ENCODE results near the gene GNB5.

GNB5 gene

DNA sequence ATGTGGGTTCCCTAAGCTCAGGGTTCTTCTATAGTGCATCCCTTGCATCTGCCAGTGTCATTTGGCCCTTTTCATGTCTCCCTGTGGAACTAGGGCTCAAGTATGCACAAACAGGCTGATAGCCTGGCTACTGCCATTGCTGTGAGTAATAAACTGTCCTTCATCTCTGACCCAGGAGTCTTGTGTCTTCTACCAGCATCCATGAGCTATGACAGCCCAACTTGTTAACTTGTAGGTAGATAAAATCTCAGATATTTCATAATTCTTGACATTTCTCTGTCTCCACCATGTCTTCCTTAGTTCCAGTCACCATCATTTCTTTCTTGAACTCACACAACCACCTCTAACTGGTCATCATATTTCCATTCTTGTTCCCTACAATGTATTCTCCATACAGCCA is 59.1 kb downstream of the GNB5 start:
- TF ChIP-seq, protein P1, sequence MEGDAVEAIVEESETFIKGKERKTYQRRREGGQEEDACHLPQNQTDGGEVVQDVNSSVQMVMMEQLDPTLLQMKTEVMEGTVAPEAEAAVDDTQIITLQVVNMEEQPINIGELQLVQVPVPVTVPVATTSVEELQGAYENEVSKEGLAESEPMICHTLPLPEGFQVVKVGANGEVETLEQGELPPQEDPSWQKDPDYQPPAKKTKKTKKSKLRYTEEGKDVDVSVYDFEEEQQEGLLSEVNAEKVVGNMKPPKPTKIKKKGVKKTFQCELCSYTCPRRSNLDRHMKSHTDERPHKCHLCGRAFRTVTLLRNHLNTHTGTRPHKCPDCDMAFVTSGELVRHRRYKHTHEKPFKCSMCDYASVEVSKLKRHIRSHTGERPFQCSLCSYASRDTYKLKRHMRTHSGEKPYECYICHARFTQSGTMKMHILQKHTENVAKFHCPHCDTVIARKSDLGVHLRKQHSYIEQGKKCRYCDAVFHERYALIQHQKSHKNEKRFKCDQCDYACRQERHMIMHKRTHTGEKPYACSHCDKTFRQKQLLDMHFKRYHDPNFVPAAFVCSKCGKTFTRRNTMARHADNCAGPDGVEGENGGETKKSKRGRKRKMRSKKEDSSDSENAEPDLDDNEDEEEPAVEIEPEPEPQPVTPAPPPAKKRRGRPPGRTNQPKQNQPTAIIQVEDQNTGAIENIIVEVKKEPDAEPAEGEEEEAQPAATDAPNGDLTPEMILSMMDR (conservative IDR thresholded peaks at IDR 0.05), result no peak
- no peak for TF ChIP-seq ZFX (IDR thresholded peaks at IDR 0.05)

GRCh38 chr15:52128568-52128967 is 62.6 kb downstream of the GNB5 start:
- TF ChIP-seq, protein P1 (conservative IDR thresholded peaks at IDR 0.05), result no peak
- no peak for TF ChIP-seq ZFX (IDR thresholded peaks at IDR 0.05)
- no peak overlapping the region for H3K27ac ChIP-seq

More for the DNA sequence above, 59.1 kb downstream of the GNB5 start:
- H3K27ac ChIP-seq, result no peak overlapping the region

GRCh38 chr15:52124270-52124880 is 66.8 kb downstream of the GNB5 start:
- H3K27ac ChIP-seq, result no peak overlapping the region
- no peak for TF ChIP-seq ZFX (IDR thresholded peaks at IDR 0.05)
- TF ChIP-seq, protein P1 (conservative IDR thresholded peaks at IDR 0.05), result no peak

DNA sequence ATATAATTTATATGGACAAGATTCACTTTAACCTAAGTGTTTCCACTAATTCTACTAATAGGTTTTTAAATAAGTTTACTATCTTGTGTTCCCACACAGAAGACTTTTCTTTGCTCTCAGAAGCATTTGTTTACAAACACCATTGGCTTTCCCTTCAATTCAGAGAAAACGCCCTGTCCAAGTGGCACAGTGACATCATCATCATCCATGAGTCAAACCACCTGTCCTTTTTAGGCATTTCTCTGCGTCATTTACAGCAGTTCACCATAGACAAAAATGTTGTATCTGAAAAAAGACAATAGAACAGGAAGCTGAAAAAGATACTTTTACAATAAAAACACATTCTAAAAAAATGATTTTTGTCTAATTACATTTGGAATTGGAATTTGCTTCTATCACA is 69.3 kb downstream of the GNB5 start:
- TF ChIP-seq, protein P1 (conservative IDR thresholded peaks at IDR 0.05), result no peak
- no peak for TF ChIP-seq ZFX (IDR thresholded peaks at IDR 0.05)
- H3K27ac ChIP-seq, result no peak overlapping the region

- H3K27ac ChIP-seq, result no peak overlapping the region
- TF ChIP-seq ZFX (IDR thresholded peaks at IDR 0.05), result no peak
These were observed 70.2 kb downstream of the GNB5 start for GRCh38 chr15:52121006-52121405.

- no peak overlapping the region for H3K27ac ChIP-seq
- no peak for TF ChIP-seq ZFX (IDR thresholded peaks at IDR 0.05)
- TF ChIP-seq, protein P1 (conservative IDR thresholded peaks at IDR 0.05), result no peak
These were observed 70.7 kb downstream of the GNB5 start for GRCh38 chr15:52120488-52120887.

DNA sequence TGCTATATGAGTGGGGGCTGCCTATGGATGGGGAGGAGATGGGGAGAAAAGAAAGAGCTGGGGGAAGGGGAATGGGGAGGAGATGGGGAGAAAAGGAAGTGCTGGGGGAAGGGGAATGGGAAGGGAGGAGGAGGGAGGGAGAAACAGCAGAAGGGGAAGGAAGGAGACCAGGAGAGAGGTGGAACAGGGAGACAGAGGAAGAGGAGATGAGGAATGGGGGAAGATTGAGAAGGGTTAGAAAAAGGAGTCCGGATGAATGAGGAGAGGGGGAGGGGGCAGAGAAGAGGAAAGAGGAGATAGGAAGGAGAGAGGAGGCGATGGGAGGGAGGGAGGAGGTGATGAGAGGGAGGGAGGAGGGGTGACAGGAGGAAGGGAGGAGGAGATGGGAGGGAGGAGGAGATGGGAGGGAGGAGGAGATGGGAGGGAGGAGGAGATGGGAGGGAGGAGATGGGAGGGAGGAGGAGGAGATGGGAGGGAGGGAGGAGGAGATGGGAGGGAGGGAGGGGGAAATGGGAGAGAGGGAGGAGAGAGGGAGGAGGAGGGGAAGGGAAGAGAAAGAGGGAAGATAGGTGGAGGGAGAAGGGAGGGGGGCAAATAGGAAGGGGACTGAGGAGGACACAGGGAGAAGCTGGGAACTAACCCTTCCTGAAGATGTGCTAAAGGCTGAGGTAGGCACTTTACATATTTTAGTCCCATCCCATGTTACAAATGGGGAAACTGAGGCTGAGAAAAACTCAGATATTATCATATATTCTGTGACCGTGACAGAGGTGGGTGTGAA is 72.0 kb downstream of the GNB5 start:
- no peak overlapping the region for H3K27ac ChIP-seq
- TF ChIP-seq, protein P1 (conservative IDR thresholded peaks at IDR 0.05), result no peak
- no peak for TF ChIP-seq ZFX (IDR thresholded peaks at IDR 0.05)
